PFSK-1 (cell line): Measurements from ENCODE around the gene DISP2. TPM values are rescaled to one million over a fixed set of nuclear protein-coding genes. Genes with fewer than 3 reads are reported as not detected.

ENCODE experiments used
- FOXP2 ChIP-seq: optimal IDR thresholded peaks from 2 replicates; pipeline ENCODE3; 2011; ENCODE audit warnings: borderline replicate concordance, control low read depth, inconsistent platforms; ENCODE audit not compliant: insufficient read depth; ENCODE audit errors: extremely low read length, extremely low read depth
- POLR2AphosphoS5 ChIP-seq: IDR thresholded peaks from 2 replicates; pipeline ENCODE4 v1.6.1; 2012; ENCODE audit warnings: low read depth, mild to moderate bottlenecking, control low read depth, low read length, moderate library complexity
- SIN3A ChIP-seq: IDR thresholded peaks from 2 replicates; pipeline ENCODE4 v1.6.1; 2012; ENCODE audit warnings: mild to moderate bottlenecking, low read length, moderate library complexity, borderline replicate concordance; ENCODE audit not compliant: insufficient read depth
- TAF1 ChIP-seq: IDR thresholded peaks from 2 replicates; pipeline ENCODE4 v1.6.1; 2012; ENCODE audit warnings: low read length, control low read depth, borderline replicate concordance; ENCODE audit not compliant: insufficient read depth
- polyA plus RNA-seq: library from polyadenylated mRNA; unstranded; fragments of >200 nt; gene quantifications from one replicate; pipeline ENCODE4 v1.2.1, GENCODE V29; 2012; ENCODE audit warnings: low read depth, missing spikeins; ENCODE audit not compliant: insufficient read length
- TF ChIP-seq, protein P1 (sequence below), 2 experiments: IDR thresholded peaks; 2 replicates each; pipeline versions ENCODE4 v1.6.1 to v1.8.0; 2011 to 2012; ENCODE audit warnings: low read depth in 2 of 2, low read length in 2 of 2, control low read depth in 1 of 2, inconsistent platforms in 1 of 2, mild to moderate bottlenecking in 1 of 2, moderate library complexity in 1 of 2; ENCODE audit not compliant: insufficient read depth in 1 of 2

DISP2 gene, protein sequence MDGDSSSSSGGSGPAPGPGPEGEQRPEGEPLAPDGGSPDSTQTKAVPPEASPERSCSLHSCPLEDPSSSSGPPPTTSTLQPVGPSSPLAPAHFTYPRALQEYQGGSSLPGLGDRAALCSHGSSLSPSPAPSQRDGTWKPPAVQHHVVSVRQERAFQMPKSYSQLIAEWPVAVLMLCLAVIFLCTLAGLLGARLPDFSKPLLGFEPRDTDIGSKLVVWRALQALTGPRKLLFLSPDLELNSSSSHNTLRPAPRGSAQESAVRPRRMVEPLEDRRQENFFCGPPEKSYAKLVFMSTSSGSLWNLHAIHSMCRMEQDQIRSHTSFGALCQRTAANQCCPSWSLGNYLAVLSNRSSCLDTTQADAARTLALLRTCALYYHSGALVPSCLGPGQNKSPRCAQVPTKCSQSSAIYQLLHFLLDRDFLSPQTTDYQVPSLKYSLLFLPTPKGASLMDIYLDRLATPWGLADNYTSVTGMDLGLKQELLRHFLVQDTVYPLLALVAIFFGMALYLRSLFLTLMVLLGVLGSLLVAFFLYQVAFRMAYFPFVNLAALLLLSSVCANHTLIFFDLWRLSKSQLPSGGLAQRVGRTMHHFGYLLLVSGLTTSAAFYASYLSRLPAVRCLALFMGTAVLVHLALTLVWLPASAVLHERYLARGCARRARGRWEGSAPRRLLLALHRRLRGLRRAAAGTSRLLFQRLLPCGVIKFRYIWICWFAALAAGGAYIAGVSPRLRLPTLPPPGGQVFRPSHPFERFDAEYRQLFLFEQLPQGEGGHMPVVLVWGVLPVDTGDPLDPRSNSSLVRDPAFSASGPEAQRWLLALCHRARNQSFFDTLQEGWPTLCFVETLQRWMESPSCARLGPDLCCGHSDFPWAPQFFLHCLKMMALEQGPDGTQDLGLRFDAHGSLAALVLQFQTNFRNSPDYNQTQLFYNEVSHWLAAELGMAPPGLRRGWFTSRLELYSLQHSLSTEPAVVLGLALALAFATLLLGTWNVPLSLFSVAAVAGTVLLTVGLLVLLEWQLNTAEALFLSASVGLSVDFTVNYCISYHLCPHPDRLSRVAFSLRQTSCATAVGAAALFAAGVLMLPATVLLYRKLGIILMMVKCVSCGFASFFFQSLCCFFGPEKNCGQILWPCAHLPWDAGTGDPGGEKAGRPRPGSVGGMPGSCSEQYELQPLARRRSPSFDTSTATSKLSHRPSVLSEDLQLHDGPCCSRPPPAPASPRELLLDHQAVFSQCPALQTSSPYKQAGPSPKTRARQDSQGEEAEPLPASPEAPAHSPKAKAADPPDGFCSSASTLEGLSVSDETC (N-terminal part only)
- 3.5 TPM for polyA plus RNA-seq

GRCh38 chr15:40357723-40358470 lies at the start of gene DISP2:
Gene DISP2, plus strand, starts transcription at chr15:40358219. Its CDS starts 103 bp downstream, at chr15:40358322.
- TF ChIP-seq POLR2AphosphoS5 (peak; percentile 55; the same call in 1 of the 2 replicates), TAF1 (no peak), SIN3A (peak; percentile 92; the same call in 1 of the 2 replicates), FOXP2 (no peak)
- TF ChIP-seq, protein P1, sequence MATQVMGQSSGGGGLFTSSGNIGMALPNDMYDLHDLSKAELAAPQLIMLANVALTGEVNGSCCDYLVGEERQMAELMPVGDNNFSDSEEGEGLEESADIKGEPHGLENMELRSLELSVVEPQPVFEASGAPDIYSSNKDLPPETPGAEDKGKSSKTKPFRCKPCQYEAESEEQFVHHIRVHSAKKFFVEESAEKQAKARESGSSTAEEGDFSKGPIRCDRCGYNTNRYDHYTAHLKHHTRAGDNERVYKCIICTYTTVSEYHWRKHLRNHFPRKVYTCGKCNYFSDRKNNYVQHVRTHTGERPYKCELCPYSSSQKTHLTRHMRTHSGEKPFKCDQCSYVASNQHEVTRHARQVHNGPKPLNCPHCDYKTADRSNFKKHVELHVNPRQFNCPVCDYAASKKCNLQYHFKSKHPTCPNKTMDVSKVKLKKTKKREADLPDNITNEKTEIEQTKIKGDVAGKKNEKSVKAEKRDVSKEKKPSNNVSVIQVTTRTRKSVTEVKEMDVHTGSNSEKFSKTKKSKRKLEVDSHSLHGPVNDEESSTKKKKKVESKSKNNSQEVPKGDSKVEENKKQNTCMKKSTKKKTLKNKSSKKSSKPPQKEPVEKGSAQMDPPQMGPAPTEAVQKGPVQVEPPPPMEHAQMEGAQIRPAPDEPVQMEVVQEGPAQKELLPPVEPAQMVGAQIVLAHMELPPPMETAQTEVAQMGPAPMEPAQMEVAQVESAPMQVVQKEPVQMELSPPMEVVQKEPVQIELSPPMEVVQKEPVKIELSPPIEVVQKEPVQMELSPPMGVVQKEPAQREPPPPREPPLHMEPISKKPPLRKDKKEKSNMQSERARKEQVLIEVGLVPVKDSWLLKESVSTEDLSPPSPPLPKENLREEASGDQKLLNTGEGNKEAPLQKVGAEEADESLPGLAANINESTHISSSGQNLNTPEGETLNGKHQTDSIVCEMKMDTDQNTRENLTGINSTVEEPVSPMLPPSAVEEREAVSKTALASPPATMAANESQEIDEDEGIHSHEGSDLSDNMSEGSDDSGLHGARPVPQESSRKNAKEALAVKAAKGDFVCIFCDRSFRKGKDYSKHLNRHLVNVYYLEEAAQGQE (IDR thresholded peaks at IDR 0.05; ENCODE audit: insufficient read depth in 1 of 2, low read depth in 2 of 2, low read length in 2 of 2) = peak; percentile 88 to 98

DNA sequence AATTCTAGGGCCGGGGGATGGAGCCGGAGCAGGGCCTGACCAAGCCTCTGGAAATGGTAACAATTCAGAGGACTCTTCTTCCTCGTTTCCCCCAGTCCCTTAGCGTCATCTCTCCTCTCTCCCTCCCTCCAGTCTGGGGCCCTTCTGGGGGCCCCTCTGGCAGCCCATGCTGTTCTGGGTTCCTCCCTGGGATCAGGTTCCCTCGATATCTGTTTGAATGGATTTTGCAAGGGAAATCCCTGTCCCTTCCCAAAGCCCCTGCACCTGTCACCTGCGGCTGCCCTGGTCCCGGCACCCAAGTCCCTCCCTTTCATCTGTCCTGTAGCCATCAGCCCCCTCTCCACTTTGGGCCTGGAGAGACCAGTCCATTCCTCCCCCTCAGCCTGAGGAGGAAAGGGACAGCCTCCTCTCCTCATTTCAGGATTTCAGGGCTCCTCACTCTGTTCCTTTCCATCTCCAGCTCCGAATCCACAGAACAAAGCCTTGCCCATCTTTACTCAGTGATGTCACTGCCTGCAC lies 48.6 kb upstream of the DISP2 start:
- TF ChIP-seq TAF1 = no peak

DNA sequence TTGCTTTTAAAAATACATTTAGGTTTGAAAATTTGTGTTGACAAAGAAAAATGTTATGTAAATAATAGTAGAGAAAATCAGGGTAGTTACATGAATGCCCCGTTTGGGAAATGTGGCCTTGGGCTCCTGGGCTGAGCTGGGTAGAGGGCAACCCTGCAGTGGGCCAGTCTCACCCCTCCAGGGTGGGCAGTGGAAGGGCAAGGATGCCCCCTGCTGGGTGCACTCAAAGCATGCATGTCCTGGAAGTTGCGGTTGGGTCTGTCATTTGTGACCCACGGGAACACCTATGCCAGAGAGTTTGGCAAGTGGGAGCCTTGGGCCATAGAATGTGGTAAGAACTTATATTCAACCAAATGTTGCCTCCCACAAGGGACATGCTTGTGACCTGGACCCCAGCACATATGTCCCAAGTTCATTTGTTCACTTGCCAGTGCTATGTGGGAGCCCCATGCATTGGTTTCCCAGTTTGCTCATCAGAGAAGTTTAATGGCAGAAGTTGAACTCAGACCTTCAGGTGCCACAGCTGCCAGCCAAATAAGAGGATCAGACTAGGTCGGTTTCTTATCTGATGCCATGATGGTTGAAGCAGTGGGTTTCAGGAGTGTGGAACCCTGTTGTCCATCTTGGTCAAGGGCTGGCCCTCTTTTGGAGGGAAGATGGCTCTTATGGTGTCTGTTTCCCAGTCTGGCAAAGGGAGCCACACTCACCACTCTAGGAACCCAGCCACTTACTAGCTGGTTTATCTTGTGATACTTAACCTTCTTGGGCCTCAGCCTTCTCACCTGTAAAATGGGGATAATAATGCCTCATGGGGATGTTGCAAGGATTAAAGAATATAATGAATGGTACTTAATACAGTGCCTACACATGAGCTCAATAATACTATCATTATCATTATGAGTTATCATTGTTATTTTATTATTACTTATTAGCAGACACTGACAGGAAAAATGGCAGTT lies 47.7 kb upstream of the DISP2 start:
- TF ChIP-seq FOXP2 (peak; percentile 32), POLR2AphosphoS5 (no peak)

- TF ChIP-seq FOXP2 (no peak), SIN3A (no peak), TAF1 (no peak), POLR2AphosphoS5 (no peak)
- TF ChIP-seq, protein P1 (IDR thresholded peaks at IDR 0.05; ENCODE audit: insufficient read depth in 1 of 2, low read depth in 2 of 2, low read length in 2 of 2) = no peak
These were observed 47.0 kb upstream of the DISP2 start for GRCh38 chr15:40310993-40311392.

DNA sequence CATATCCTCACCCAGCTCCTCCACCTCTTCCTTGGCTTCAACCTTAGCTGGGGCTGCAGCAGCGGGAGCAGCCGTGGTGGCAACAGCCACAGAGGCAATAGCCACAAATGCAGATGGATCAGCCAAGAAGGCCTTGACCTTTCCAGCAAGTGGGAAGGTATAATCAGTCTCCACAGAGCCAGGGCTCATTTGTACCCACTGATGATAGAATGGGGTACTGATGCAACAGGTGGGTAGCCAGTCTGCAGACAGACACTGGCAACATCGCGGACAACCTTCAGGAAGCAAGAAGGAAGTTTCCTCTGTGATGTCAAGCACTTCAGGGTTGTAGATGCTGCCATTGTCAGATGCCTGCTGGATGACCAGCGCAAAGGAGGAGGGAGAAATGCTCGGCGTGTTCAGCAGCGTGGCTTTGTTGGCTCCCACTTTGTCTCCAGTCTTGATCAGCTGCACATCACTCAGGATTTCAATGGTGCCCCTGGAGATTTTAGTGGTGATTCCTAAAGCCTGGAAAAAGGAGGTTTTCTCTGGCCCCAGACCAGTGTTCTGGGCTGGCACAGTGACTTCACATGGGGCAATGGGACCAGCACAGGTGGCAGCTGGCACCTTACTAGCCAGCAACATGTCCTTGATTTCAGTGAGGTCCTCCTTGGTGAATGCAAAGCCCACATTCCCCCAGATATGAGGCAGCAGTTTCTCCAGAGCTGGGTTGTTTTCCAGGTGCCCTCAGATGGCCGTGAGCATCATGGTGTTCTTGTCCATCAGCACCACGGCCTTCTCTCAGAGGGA lies 45.5 kb upstream of the DISP2 start:
- TF ChIP-seq FOXP2 = no peak
- TF ChIP-seq SIN3A = no peak
- TF ChIP-seq, protein P1 (IDR thresholded peaks at IDR 0.05; ENCODE audit: insufficient read depth in 1 of 2, low read depth in 2 of 2, low read length in 2 of 2) = no peak
- TF ChIP-seq POLR2AphosphoS5 = no peak
- no peak for TF ChIP-seq TAF1
